ENCODE results near the gene CCDC50. TPM values are rescaled to one million over a fixed set of nuclear protein-coding genes. Genes with fewer than 3 reads are reported as not detected.

CCDC50 gene
- total and polyA plus RNA-seq, 7 donors = 15.4 to 41.5 (median 27.6) TPM

- 52 to 77% (median 70%) methylated on average over 2 of the region's 2 CpGs for WGBS, 3 donors
- Histone ChIP-seq H3K9me3 (no peaks in the 10 kb centered on the region), H3K27ac (no peak overlapping the region), H3K4me3 (no peak overlapping the region), H3K27me3 (ENCODE audit: insufficient read depth in 3 of 3, low read length in 2 of 3) (no peaks in the 10 kb centered on the region), H3K36me3 (ENCODE audit: insufficient read depth in 1 of 2, low read depth in 1 of 2) (no peaks in the 10 kb centered on the region), H3K4me1 (no peaks in the 10 kb centered on the region)
- ATAC-seq = no peak
- intact Hi-C loops (cut with DNase I) = no loop called here
- no peak for DNase-seq
- TF ChIP-seq CTCF (IDR thresholded peaks at IDR 0.05) = no peak
Measured at GRCh38 chr3:191441687-191442086, 112.5 kb downstream of the CCDC50 start.

GRCh38 chr3:191444569-191444968 is 115.4 kb downstream of the CCDC50 start:
- Histone ChIP-seq H3K36me3 (ENCODE audit: insufficient read depth in 1 of 2, low read depth in 1 of 2) (no peaks in the 10 kb centered on the region), H3K27me3 (ENCODE audit: insufficient read depth in 3 of 3, low read length in 2 of 3) (no peaks in the 10 kb centered on the region), H3K27ac (no peak overlapping the region), H3K9me3 (no peaks in the 10 kb centered on the region), H3K4me1 (no peaks in the 10 kb centered on the region), H3K4me3 (no peak overlapping the region)
- DNase-seq = no peak
- TF ChIP-seq CTCF (IDR thresholded peaks at IDR 0.05) = no peak
- ATAC-seq = no peak
- intact Hi-C loops (cut with DNase I) = no loop called here
- WGBS, 3 donors = 90 to 95% (median 92%) methylated on average over 3 of the region's 3 CpGs

Other genes starting within 250 kb of the CCDC50 start
- under 1 TPM in 3 of 4 donors, not detected in 1; 0.08 to 0.34 (median 0.24) TPM for gene OSTN, start 130.2 kb upstream of the CCDC50 start, total RNA-seq
- under 1 TPM in 1 of 3 donors, not detected in 2; 0.05 TPM for gene OSTN, start 130.2 kb upstream of the CCDC50 start, polyA plus RNA-seq
- gene UTS2B, start 1.1 kb downstream of the CCDC50 start, total RNA-seq = under 1 TPM in 1 of 4 donors, not detected in 3; 0.22 TPM
- under 1 TPM; 0.03 to 0.06 (median 0.05) TPM for gene UTS2B, start 1.1 kb downstream of the CCDC50 start, polyA plus RNA-seq
- gene PYDC2, start 131.8 kb downstream of the CCDC50 start, total RNA-seq = not detected
- gene PYDC2, start 131.8 kb downstream of the CCDC50 start, polyA plus RNA-seq = not detected

All from psoas muscle (tissue), 8 donors.